SH-SY5Y (cell line): ENCODE measurements around the gene GUCY2C.

Experiments used
- GATA2 ChIP-seq: IDR thresholded peaks from 2 replicates; pipeline ENCODE4 v1.6.1; 2011; ENCODE audit warnings: mild to moderate bottlenecking, low read depth, low read length
- GATA3 ChIP-seq: IDR thresholded peaks from 2 replicates; pipeline ENCODE4 v1.6.1; 2011; ENCODE audit warnings: low read depth, mild to moderate bottlenecking, low read length, moderate library complexity

GUCY2C gene

GRCh38 chr12:14614704-14615121, 81.7 kb downstream of the GUCY2C start:
- TF ChIP-seq GATA2 (no peak), GATA3 (no peak)

- no peak for TF ChIP-seq GATA3
- TF ChIP-seq GATA2 = no peak
Measured at GRCh38 chr12:14613718-14614117, 82.7 kb downstream of the GUCY2C start.

- TF ChIP-seq GATA3 (no peak), GATA2 (no peak)
Measured at GRCh38 chr12:14612898-14613445, 83.4 kb downstream of the GUCY2C start.

- TF ChIP-seq GATA2 = no peak
- TF ChIP-seq GATA3 = no peak
Measured at GRCh38 chr12:14612250-14612649, 84.1 kb downstream of the GUCY2C start.

DNA sequence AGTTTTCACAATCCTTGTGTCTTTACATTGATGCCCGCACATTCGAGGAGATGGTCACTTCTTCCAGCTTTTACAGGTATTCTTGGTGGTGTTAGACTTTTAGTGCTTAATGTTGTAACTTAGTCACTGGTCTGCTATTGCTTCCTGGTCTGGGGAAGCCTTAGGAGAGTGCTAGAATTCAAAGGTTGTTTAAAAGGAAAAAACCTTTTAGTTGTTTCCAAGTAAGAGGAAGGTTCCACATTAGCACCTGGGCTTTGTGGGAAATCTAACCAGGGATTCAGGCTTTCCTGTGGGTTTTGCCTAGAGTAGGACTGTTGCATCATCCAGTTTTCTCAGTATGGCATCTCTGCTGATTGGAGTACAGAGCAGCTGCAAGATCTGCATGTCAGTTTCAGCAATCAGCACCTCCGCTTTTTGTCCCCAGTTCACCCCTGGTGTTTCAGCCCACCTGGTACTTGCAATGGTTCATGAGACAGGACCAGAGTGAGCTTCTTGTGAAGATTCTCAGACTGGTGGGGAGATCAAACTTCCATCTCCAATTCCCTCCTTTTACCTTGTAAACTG, 84.7 kb downstream of the GUCY2C start:
- TF ChIP-seq GATA2 (no peak), GATA3 (no peak)

- TF ChIP-seq GATA2 (no peak), GATA3 (no peak)
Measured at GRCh38 chr12:14607568-14607967, 88.8 kb downstream of the GUCY2C start.

DNA sequence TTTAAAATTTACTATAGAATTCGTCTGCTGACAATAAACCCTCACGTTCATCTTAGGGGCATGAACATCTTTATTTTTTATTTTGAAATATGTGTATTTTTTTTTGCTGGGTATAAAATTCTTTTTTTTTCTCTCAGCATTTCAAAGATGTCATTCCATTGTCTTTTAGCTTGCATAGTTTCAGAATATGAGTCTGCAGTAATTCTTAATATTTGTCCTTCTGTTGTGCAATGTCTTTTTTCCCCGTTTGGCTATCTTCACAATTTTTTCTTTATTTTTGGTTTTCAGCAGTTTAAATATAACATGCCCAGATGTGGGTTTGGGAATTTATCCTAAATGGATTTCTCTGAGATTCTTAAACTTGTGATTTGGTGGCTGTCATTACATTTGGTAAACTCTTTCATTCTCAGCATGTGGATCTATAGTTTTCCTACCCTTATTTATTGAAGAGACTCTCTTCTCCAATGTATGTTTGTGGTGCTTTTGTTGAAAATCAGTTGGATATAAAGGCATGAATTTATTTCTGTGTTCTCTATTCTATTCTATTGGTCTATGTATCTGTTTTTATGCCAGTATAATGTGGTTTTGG, 90.9 kb downstream of the GUCY2C start:
- TF ChIP-seq GATA2 = no peak
- TF ChIP-seq GATA3 = no peak

DNA sequence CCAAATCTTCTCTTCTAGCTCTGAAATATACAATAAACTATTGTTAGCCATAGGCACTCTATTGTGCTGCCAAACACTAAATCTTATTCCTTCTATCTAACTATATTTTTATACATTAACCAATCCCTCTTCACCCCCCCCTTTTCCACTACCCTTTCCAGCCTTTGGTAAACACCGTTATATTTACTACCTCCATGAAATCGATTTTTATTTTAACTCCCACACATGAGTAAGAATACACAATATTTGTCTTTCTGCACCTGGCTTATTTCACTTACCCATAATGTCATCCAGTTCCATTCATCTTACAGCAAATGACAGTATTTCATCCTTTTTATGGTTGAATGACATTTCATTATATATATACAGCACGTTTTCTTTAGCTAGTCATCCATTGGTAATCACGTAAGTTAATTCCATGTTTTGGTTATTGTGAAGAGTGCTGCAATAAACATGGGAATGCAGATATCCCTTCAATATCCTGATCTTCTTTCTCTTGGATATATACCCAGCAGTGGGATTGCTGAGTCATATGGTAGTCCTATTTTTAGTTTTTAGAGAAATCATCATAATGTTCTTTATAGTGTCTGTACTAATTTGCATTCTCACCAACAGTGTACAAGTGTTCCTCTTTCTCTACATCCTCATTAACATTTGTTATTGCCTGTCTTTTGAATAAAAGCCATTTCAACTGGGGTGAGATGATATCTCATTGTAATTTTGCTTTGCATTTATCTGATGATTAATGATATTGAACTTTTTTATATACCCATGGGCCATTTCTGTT, 94.5 kb downstream of the GUCY2C start:
- no peak for TF ChIP-seq GATA2
- no peak for TF ChIP-seq GATA3

DNA sequence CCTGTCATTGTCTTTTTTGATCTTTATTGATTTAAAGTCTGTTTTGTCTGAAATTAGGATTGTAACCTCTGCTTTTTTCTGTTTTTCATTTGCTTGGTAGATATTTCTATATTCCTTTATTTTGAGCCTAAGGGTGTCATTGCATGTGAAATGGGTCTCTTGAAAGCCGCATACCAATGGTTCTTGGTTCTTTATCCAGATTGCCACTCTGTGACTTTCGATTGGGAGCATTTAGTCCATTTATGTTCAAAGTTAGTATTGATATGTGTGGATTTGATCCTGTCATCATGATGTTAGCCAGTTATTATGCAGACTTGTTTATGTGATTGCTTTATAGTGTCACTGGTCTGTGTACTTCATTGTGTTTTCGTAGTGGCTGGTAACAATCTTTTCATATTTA, 98.9 kb downstream of the GUCY2C start:
- no peak for TF ChIP-seq GATA2
- TF ChIP-seq GATA3 = no peak

DNA sequence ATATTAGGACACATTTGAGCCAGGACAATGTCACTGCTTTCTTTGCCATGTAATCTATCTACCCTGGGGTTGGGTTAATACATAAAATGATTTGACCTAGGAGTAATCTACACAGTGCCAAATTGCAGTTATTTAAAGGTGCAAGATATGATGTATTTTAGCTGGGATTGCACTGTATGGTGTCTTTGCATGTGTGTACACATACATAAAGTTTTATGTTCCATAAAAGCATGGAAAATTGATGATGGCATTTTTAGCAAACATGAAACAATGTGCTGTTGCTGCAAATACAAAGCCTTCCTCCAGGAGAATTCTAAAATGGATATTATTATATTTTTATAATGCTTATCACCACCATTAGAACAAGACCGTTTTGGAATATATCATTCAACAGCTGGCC, 104.7 kb downstream of the GUCY2C start:
- TF ChIP-seq GATA3 = no peak
- no peak for TF ChIP-seq GATA2

DNA sequence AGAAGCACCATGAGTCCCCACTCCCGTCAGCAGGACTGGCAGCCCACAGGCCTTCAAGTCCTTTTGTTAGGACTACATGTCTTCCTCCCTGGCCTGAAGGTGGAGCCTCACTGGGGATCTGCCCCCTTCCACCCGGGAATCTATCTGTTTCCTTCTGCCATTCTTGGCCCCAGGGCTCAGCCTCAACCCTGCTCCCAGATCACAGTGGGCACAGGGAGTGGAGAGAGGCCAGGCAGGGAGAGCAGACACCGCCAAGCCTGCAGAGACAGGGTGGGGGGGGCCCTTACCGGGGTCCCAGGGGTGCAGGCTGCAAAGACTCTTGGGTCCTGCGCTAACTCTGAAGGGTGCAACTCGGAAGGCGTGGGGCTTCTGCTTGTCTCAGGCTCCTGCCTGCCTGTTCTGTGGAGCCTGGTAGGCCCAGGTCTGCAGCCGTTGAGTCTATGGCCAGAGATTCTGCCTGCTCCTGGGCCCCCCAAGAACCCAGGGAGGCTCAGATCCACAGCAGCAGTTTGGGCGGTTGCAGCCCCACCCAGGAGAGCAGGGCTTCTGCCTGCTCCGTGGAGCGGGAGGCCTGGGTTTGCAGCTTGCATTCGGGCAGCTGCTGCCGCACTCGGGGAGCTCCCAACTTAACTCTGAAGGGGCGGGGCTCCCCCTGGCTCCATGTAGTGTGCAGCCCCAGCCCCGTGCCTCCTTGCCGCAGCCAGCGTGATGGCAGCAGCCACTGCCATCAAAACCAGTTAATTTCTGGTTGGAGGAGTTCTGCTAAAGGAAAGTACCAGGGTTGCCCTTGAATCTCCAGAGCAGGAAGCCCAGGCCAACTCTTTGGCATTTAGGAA, 107.0 kb downstream of the GUCY2C start:
- TF ChIP-seq GATA2 = no peak
- no peak for TF ChIP-seq GATA3

DNA sequence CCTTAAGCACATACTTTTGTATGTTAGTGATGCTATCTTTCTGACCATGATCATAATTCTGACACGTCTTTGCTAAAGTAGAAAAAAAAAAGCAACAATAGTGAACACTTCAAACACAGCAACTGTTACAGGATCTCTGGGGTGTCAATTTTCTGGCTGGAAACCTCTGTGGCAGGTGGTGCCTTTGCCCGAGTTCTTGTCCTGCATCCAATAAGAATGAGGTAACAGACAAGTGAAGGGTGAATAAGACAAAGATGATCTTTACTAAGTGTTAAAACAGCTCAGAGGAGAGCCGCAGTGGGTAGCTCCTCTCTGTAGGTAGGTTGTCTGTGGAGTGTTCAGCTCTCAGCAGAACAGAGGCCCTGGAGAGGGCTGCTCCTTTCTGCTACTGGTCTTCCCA, 107.8 kb downstream of the GUCY2C start:
- TF ChIP-seq GATA2 (no peak), GATA3 (no peak)

DNA sequence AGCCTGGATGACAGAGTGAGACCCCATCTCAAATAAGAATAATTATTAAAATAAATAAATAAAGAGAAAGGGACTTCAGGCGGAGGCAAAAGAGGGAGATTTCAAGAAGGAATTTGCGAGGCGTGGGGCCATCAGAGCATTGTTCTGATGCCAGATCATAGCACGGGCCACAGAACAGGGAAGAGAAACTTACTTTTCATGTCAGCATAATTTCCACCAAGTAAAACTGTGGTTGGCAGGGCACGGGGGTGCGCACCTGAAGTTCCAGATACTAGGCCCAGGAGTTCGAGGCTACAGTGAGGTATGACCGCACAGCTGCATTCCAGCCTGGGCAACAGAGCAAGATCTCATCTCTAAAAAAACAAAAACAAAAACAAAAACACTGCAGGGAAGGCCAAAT, 117.8 kb downstream of the GUCY2C start:
- TF ChIP-seq GATA2 (no peak), GATA3 (no peak)

DNA sequence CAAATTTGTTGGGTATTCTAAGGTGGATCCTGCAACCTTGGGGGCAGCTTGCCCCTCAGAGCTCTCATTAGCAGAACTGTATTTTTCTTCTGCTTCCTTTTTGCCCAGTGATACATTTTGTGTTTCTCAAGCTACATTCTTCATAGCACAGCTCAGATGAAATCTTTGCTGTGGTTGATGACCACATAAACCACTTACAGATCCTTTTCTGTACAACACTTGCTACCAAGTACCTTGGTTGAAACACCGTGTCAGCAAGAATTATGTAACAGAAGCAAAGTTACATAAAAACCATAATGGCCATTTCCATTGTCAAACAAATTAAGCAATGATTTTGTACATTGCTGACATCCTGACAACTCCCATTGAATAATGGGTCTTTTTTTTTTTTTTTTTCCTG, 119.1 kb downstream of the GUCY2C start:
- TF ChIP-seq GATA2 (no peak), GATA3 (no peak)

GRCh38 chr12:14576896-14577295, 119.5 kb downstream of the GUCY2C start:
- TF ChIP-seq GATA2 = no peak
- no peak for TF ChIP-seq GATA3
